ENCODE data around the gene LSAMP. TPM values are rescaled to one million over a fixed set of nuclear protein-coding genes. Genes with fewer than 3 reads are reported as not detected.

The LSAMP gene
- total RNA-seq, 1 experiment from 2014 or later: not detected

- TF ChIP-seq CTCF (conservative IDR thresholded peaks at IDR 0.05): no peak
- TF ChIP-seq EZH2 (IDR thresholded peaks at IDR 0.05; ENCODE audit: low read depth): no peak
- no peaks in the 10 kb centered on the region for H3K4me1 ChIP-seq (replicated peaks; ENCODE audit: insufficient read depth)
- H3K4me3 ChIP-seq: no peak overlapping the region
- no peaks in the 10 kb centered on the region for H3K36me3 ChIP-seq (ENCODE audit: low read depth)
- no peaks in the 10 kb centered on the region for H4K20me1 ChIP-seq (ENCODE audit: insufficient read depth)
- no peak for DNase-seq
- intact Hi-C loops (cut with micrococcal nuclease; ENCODE audit: unreplicated experiment): no loop called here
- H3K27me3 ChIP-seq (ENCODE audit: insufficient read depth, low read depth): peaks cover 22% of the 10 kb centered on the region
- no peaks in the 10 kb centered on the region for H3K79me2 ChIP-seq (ENCODE audit: low read depth)
- POLR2A ChIA-PET (ENCODE audit: unreplicated experiment): no interaction called here
- CTCF ChIA-PET: no interaction called here
- no peak overlapping the region for H2AFZ ChIP-seq
- no peak overlapping the region for H3K27ac ChIP-seq
- H3K4me2 ChIP-seq: no peak overlapping the region
- H3K9me2 ChIP-seq (ENCODE audit: insufficient read depth): no peaks in the 10 kb centered on the region
- H3K9me3 ChIP-seq (ENCODE audit: insufficient read depth, low read depth): no peaks in the 10 kb centered on the region
- BruUV-seq (replicated peaks): no TSS peak
- H3F3A ChIP-seq (ENCODE audit: insufficient read depth, low read depth): no peaks in the 10 kb centered on the region
Observed at GRCh38 chr3:116444819-116445310, 422 bp downstream of the LSAMP start.

- H3K4me2 ChIP-seq: no peak overlapping the region
Observed at GRCh38 chr3:116444115-116444747, 1.1 kb downstream of the LSAMP start.

GRCh38 chr3:116443191-116443661 is 2.1 kb downstream of the LSAMP start:
- no peaks in the 10 kb centered on the region for H3K36me3 ChIP-seq (ENCODE audit: low read depth)
- intact Hi-C loops (cut with micrococcal nuclease; ENCODE audit: unreplicated experiment): no loop called here
- peaks cover 22% of the 10 kb centered on the region for H3K27me3 ChIP-seq (ENCODE audit: insufficient read depth, low read depth)
- no peaks in the 10 kb centered on the region for H3F3A ChIP-seq (ENCODE audit: insufficient read depth, low read depth)
- H3K4me1 ChIP-seq (replicated peaks; ENCODE audit: insufficient read depth): no peaks in the 10 kb centered on the region
- BruUV-seq (replicated peaks): no TSS peak
- no peak for DNase-seq
- no peak overlapping the region for H3K4me2 ChIP-seq
- no peak overlapping the region for H3K4me3 ChIP-seq
- CTCF ChIA-PET: no interaction called here
- H4K20me1 ChIP-seq (ENCODE audit: insufficient read depth): no peaks in the 10 kb centered on the region
- H3K27ac ChIP-seq: no peak overlapping the region
- peaks cover 4% of the 10 kb centered on the region; the same call in 1 of the 2 replicates for H3K9me2 ChIP-seq (ENCODE audit: insufficient read depth)
- POLR2A ChIA-PET (ENCODE audit: unreplicated experiment): no interaction called here
- no peaks in the 10 kb centered on the region for H3K9me3 ChIP-seq (ENCODE audit: insufficient read depth, low read depth)
- H3K79me2 ChIP-seq (ENCODE audit: low read depth): no peaks in the 10 kb centered on the region
- no peak overlapping the region for H2AFZ ChIP-seq
- TF ChIP-seq CTCF (conservative IDR thresholded peaks at IDR 0.05) (no peak), EZH2 (IDR thresholded peaks at IDR 0.05; ENCODE audit: low read depth) (no peak)

More at GRCh38 chr3:116444115-116444747, 1.1 kb downstream of the LSAMP start:
- CTCF ChIA-PET: no interaction called here
- Histone ChIP-seq H3K4me3 (no peak overlapping the region), H3K79me2 (ENCODE audit: low read depth) (no peaks in the 10 kb centered on the region), H3K9me2 (ENCODE audit: insufficient read depth) (no peaks in the 10 kb centered on the region), H3K9me3 (ENCODE audit: insufficient read depth, low read depth) (no peaks in the 10 kb centered on the region), H3K27ac (no peak overlapping the region), H3K36me3 (ENCODE audit: low read depth) (no peaks in the 10 kb centered on the region), H2AFZ (no peak overlapping the region), H3K4me1 (replicated peaks; ENCODE audit: insufficient read depth) (no peaks in the 10 kb centered on the region), H3F3A (ENCODE audit: insufficient read depth, low read depth) (no peaks in the 10 kb centered on the region), H3K27me3 (ENCODE audit: insufficient read depth, low read depth) (peaks cover 22% of the 10 kb centered on the region), H4K20me1 (ENCODE audit: insufficient read depth) (no peaks in the 10 kb centered on the region)
- no TSS peak for BruUV-seq (replicated peaks)
- no peak for TF ChIP-seq CTCF (conservative IDR thresholded peaks at IDR 0.05)
- no peak for TF ChIP-seq EZH2 (IDR thresholded peaks at IDR 0.05; ENCODE audit: low read depth)
- POLR2A ChIA-PET (ENCODE audit: unreplicated experiment): no interaction called here
- intact Hi-C loops (cut with micrococcal nuclease; ENCODE audit: unreplicated experiment): no loop called here
- DNase-seq: no peak

Measured in PC-9 (cell line).